ENCODE results near the gene ERI3. TPM values are rescaled to one million over a fixed set of nuclear protein-coding genes. Genes with fewer than 3 reads are reported as not detected.

Gene ERI3
- total and polyA plus RNA-seq, 2 of the 13 experiments (the other 11 are each of a cell fraction or from before 2014, with no cell fraction given) = 35.6 to 35.9 TPM

DNA sequence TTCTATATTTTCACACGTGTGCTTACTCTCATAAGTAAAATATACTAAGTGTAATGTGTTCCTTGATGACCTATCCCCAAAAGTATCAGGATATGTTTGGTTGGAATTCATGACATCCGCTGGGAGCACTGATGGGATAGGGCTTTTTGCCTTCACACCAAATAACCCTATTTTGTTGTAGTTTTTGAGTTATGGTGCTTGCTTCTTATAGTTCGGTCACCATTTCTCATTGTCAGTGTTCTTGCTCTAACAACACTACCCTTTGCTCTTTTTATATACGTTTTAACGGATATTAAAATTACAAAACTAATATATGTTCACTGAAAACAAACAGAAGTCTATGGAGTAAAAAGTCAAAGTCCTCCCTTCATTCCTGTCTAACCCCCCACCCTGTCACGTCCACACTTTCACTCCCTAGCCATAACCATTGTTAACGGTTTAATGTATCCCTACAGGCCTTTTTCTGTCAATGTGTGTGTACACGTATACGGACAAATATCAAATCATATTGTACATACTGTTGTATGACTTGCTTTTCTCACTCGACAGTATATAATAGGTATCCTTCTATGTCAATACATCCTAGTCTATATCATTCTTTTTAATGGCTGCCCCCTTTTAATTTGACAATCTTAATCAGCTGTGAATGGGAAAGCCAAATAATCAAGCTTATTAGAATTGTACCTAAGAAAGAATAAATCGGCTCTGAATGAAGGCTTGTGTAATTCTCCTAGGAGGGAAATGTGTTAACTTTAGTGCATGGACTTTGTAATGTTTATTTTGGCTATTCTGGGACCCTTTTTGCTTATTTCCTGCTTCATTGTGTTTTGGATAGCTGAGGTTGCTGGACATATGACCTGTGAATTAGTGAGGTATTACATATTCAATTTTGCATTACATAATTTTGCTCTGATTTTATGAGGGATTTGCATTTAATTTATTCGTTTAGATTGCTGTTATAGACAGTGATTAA lies 46.5 kb upstream of the ERI3 start (continued):
- TF ChIP-seq, protein P1, sequence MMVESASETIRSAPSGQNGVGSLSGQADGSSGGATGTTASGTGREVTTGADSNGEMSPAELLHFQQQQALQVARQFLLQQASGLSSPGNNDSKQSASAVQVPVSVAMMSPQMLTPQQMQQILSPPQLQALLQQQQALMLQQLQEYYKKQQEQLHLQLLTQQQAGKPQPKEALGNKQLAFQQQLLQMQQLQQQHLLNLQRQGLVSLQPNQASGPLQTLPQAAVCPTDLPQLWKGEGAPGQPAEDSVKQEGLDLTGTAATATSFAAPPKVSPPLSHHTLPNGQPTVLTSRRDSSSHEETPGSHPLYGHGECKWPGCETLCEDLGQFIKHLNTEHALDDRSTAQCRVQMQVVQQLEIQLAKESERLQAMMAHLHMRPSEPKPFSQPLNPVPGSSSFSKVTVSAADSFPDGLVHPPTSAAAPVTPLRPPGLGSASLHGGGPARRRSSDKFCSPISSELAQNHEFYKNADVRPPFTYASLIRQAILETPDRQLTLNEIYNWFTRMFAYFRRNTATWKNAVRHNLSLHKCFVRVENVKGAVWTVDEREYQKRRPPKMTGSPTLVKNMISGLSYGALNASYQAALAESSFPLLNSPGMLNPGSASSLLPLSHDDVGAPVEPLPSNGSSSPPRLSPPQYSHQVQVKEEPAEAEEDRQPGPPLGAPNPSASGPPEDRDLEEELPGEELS (CRISPR knock-in tag; IDR thresholded peaks at IDR 0.05) = peak; percentile 30; the same call in 1 of the 2 replicates
- TF ChIP-seq ZNF816 (CRISPR knock-in tag; IDR thresholded peaks at IDR 0.05; ENCODE audit: borderline replicate concordance) (no peak), ARNT (IDR thresholded peaks at IDR 0.05) (no peak), FIP1L1 (IDR thresholded peaks at IDR 0.05; ENCODE audit: borderline replicate concordance, insufficient read depth, low read depth, low read length) (no peak), ZNF224 (CRISPR knock-in tag; IDR thresholded peaks at IDR 0.05) (no peak), FOXP1 (IDR thresholded peaks at IDR 0.05) (no peak), FOXP1 (CRISPR knock-in tag; IDR thresholded peaks at IDR 0.05) (peak; percentile 57), ZNF12 (CRISPR knock-in tag; IDR thresholded peaks at IDR 0.05) (no peak), RCOR2 (CRISPR knock-in tag; IDR thresholded peaks at IDR 0.05) (0 out of 2 replicates have a peak, but pooled peaks have one; percentile 50), HOXA9 (CRISPR knock-in tag; IDR thresholded peaks at IDR 0.05; ENCODE audit: borderline replicate concordance) (no peak), KMT2B (CRISPR knock-in tag; IDR thresholded peaks at IDR 0.05) (no peak), SPEN (CRISPR knock-in tag; IDR thresholded peaks at IDR 0.05; ENCODE audit: low read depth) (no peak), ZNF83 (CRISPR knock-in tag; IDR thresholded peaks at IDR 0.05; ENCODE audit: borderline replicate concordance) (no peak), ZNF33B (CRISPR knock-in tag; IDR thresholded peaks at IDR 0.05) (no peak), EP300 (IDR thresholded peaks at IDR 0.05; ENCODE audit: low read depth in 2 of 2, low read length in 2 of 2) (peak in 1 of 2 experiments; percentile 55; a peak in 2 of 4 replicates), EP300 (CRISPR knock-in tag; IDR thresholded peaks at IDR 0.05; ENCODE audit: borderline replicate concordance) (0 out of 2 replicates have a peak, but pooled peaks have one; percentile 13)
- TF ChIP-seq, protein P2, sequence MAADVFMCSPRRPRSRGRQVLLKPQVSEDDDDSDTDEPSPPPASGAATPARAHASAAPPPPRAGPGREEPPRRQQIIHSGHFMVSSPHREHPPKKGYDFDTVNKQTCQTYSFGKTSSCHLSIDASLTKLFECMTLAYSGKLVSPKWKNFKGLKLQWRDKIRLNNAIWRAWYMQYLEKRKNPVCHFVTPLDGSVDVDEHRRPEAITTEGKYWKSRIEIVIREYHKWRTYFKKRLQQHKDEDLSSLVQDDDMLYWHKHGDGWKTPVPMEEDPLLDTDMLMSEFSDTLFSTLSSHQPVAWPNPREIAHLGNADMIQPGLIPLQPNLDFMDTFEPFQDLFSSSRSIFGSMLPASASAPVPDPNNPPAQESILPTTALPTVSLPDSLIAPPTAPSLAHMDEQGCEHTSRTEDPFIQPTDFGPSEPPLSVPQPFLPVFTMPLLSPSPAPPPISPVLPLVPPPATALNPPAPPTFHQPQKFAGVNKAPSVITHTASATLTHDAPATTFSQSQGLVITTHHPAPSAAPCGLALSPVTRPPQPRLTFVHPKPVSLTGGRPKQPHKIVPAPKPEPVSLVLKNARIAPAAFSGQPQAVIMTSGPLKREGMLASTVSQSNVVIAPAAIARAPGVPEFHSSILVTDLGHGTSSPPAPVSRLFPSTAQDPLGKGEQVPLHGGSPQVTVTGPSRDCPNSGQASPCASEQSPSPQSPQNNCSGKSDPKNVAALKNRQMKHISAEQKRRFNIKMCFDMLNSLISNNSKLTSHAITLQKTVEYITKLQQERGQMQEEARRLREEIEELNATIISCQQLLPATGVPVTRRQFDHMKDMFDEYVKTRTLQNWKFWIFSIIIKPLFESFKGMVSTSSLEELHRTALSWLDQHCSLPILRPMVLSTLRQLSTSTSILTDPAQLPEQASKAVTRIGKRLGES (CRISPR knock-in tag; IDR thresholded peaks at IDR 0.05; ENCODE audit: borderline replicate concordance) = no peak
- TF ChIP-seq, protein P3, sequence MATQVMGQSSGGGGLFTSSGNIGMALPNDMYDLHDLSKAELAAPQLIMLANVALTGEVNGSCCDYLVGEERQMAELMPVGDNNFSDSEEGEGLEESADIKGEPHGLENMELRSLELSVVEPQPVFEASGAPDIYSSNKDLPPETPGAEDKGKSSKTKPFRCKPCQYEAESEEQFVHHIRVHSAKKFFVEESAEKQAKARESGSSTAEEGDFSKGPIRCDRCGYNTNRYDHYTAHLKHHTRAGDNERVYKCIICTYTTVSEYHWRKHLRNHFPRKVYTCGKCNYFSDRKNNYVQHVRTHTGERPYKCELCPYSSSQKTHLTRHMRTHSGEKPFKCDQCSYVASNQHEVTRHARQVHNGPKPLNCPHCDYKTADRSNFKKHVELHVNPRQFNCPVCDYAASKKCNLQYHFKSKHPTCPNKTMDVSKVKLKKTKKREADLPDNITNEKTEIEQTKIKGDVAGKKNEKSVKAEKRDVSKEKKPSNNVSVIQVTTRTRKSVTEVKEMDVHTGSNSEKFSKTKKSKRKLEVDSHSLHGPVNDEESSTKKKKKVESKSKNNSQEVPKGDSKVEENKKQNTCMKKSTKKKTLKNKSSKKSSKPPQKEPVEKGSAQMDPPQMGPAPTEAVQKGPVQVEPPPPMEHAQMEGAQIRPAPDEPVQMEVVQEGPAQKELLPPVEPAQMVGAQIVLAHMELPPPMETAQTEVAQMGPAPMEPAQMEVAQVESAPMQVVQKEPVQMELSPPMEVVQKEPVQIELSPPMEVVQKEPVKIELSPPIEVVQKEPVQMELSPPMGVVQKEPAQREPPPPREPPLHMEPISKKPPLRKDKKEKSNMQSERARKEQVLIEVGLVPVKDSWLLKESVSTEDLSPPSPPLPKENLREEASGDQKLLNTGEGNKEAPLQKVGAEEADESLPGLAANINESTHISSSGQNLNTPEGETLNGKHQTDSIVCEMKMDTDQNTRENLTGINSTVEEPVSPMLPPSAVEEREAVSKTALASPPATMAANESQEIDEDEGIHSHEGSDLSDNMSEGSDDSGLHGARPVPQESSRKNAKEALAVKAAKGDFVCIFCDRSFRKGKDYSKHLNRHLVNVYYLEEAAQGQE (IDR thresholded peaks at IDR 0.05; ENCODE audit: borderline replicate concordance in 1 of 2, low read depth in 1 of 2, low read length in 2 of 2) = no peak
- TF ChIP-seq, protein P4, sequence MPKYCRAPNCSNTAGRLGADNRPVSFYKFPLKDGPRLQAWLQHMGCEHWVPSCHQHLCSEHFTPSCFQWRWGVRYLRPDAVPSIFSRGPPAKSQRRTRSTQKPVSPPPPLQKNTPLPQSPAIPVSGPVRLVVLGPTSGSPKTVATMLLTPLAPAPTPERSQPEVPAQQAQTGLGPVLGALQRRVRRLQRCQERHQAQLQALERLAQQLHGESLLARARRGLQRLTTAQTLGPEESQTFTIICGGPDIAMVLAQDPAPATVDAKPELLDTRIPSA (CRISPR knock-in tag; IDR thresholded peaks at IDR 0.05; ENCODE audit: borderline replicate concordance) = no peak
